Neural cell (in vitro differentiated cells): Measurements from ENCODE around the gene TUBB4B.

Experiments
- EP300 ChIP-seq: fragments of 450-650 bp; conservative IDR thresholded peaks from 2 replicates; pipeline ENCODE4 v1.6.1; 2014; ENCODE audit warnings: antibody characterized with exemption, mild to moderate bottlenecking, moderate library complexity; ENCODE audit not compliant: poor library complexity, severe bottlenecking
- EZH2 ChIP-seq: fragments of 200-600, 300-800 bp; shearing (Covaris generic), sonication (generic); IDR thresholded peaks from 2 replicates; pipeline ENCODE4 v1.6.1; 2014; ENCODE audit warnings: antibody characterized with exemption, low read length, borderline replicate concordance, mild to moderate bottlenecking; ENCODE audit not compliant: insufficient read depth, poor library complexity, severe bottlenecking
- POLR2AphosphoS5 ChIP-seq: IDR thresholded peaks from 2 replicates; pipeline ENCODE4 v1.6.1; 2012
- RAD21 ChIP-seq: fragments of 450-650 bp; conservative IDR thresholded peaks from 2 replicates; pipeline ENCODE4 v1.6.1; 2014; ENCODE audit warnings: antibody characterized with exemption, mild to moderate bottlenecking, moderate library complexity
- SMC3 ChIP-seq: fragments of 450-650 bp; conservative IDR thresholded peaks from 2 replicates; pipeline ENCODE4 v1.6.1; 2014; ENCODE audit warnings: antibody characterized with exemption, mild to moderate bottlenecking, moderate library complexity; ENCODE audit not compliant: poor library complexity
- TAF1 ChIP-seq: IDR thresholded peaks from 2 replicates; pipeline ENCODE4 v1.6.1; 2012; ENCODE audit warnings: low read depth
- TF ChIP-seq, protein P1 (sequence below): fragments of 450-650 bp; IDR thresholded peaks from 2 replicates; pipeline ENCODE4 v1.5.1; 2014; ENCODE audit warnings: antibody characterized with exemption, mild to moderate bottlenecking, moderate library complexity; ENCODE audit not compliant: poor library complexity, severe bottlenecking

- TF ChIP-seq, protein P1, sequence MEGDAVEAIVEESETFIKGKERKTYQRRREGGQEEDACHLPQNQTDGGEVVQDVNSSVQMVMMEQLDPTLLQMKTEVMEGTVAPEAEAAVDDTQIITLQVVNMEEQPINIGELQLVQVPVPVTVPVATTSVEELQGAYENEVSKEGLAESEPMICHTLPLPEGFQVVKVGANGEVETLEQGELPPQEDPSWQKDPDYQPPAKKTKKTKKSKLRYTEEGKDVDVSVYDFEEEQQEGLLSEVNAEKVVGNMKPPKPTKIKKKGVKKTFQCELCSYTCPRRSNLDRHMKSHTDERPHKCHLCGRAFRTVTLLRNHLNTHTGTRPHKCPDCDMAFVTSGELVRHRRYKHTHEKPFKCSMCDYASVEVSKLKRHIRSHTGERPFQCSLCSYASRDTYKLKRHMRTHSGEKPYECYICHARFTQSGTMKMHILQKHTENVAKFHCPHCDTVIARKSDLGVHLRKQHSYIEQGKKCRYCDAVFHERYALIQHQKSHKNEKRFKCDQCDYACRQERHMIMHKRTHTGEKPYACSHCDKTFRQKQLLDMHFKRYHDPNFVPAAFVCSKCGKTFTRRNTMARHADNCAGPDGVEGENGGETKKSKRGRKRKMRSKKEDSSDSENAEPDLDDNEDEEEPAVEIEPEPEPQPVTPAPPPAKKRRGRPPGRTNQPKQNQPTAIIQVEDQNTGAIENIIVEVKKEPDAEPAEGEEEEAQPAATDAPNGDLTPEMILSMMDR, result no peak
- TF ChIP-seq RAD21 (no peak), POLR2AphosphoS5 (no peak), TAF1 (no peak), EZH2 (no peak), EP300 (no peak), SMC3 (no peak)
Observed at GRCh38 chr9:137198051-137198901, 42.8 kb upstream of the TUBB4B start.
